HCT116 (cell line): ENCODE data around the gene POP5. TPM values are rescaled to one million over a fixed set of nuclear protein-coding genes. Genes with fewer than 3 reads are reported as not detected.

Source experiments
- ATAC-seq: fragments of 200-7000 bp; cut with Tn5 transposase; 2 replicates; pipeline ENCODE4 v1.9.1; 2020; ENCODE audit warnings: mild to moderate bottlenecking, moderate library complexity
- BruUV-seq: library from RNA; stranded (reverse); fragments of 400-500 nt; replicated peaks from 2 replicates; lab custom pipeline; 2021; lab: Mats Ljungman, UMichigan
- CTCF ChIA-PET: fragments of 300-600 bp; sonication (Branson Sonifier 250); formaldehyde crosslinking; loops from one replicate; lab custom pipeline; 2021; ENCODE audit warnings: antibody characterized with exemption; lab: Charles Lee
- POLR2A ChIA-PET: fragments of 300-600, 350-600 bp; sonication (Branson Sonifier 250); formaldehyde crosslinking; loops from one replicate; lab custom pipeline; 2021; ENCODE audit warnings: antibody characterized with exemption; lab: Charles Lee
- RAD21 ChIA-PET, 2 experiments: fragments of 300-600 bp; sonication (Branson Sonifier 250); formaldehyde crosslinking; loops; one replicate each; lab custom pipeline; 2023; ENCODE audit warnings: low total read pairs in 2 of 2; ENCODE audit not compliant: uncharacterized antibody in 2 of 2, unreplicated experiment in 2 of 2, low non-redundant PET in 1 of 2; lab: Charles Lee
- DNase-seq: peaks from one replicate; pipeline ENCODE4 v3.0.0-alpha.2; 2010; ENCODE audit warnings: low read depth, low spot score
- H2AFZ ChIP-seq: fragments of 200-600 bp; shearing (Covaris generic), sonication (generic); 2 replicates; pipeline ENCODE4 v1.6.1; 2017; ENCODE audit warnings: low read depth, mixed run types, mixed read lengths, antibody characterized with exemption, low read length; ENCODE audit not compliant: poor library complexity, severe bottlenecking
- H3K27ac ChIP-seq: 2 replicates; pipeline ENCODE4 v1.5.1; 2012; ENCODE audit warnings: low read depth, low read length
- H3K27me3 ChIP-seq: fragments of 200-600 bp; sonication (generic); 2 replicates; pipeline ENCODE4 v1.6.1; 2016; ENCODE audit warnings: mixed run types, low read length, mixed read lengths; ENCODE audit not compliant: insufficient read depth
- H3K36me3 ChIP-seq, 2 experiments: fragments of 200-500 bp in 1 of 2; fragments of 200-600 bp in 1 of 2; sonication (Bioruptor generic) in 1 of 2; sonication (generic) in 1 of 2; 2 replicates each; pipeline versions ENCODE4 v1.5.1 to v1.6.1; 2014 to 2016; ENCODE audit warnings: low read length in 2 of 2, inconsistent platforms in 1 of 2, mixed read lengths in 1 of 2, mixed run types in 1 of 2; ENCODE audit not compliant: insufficient read depth in 2 of 2, control insufficient read depth in 1 of 2
- H3K4me1 ChIP-seq, 2 experiments: fragments of 200-600 bp in 1 of 2; sonication (generic) in 1 of 2; 2 replicates each; pipeline versions ENCODE4 v1.5.1 to v1.6.1; 2012 to 2017; ENCODE audit warnings: low read length in 2 of 2, inconsistent platforms in 1 of 2, mild to moderate bottlenecking in 1 of 2, mixed read lengths in 1 of 2, mixed run types in 1 of 2, moderate library complexity in 1 of 2; ENCODE audit not compliant: insufficient read depth in 2 of 2, control insufficient read depth in 1 of 2
- H3K4me2 ChIP-seq: fragments of 200-600 bp; sonication (generic); 2 replicates; pipeline ENCODE4 v1.6.1; 2017; ENCODE audit warnings: mixed run types, low read length, mixed read lengths
- H3K4me3 ChIP-seq, 2 experiments: fragments of 200-600 bp in 1 of 2; sonication (generic) in 1 of 2; replicated peaks in 1 of 2; 2 replicates each; pipeline ENCODE4 v1.5.1; 2011 to 2016; ENCODE audit warnings: low read length in 2 of 2, control low read depth in 1 of 2, low read depth in 1 of 2, mild to moderate bottlenecking in 1 of 2, mixed read lengths in 1 of 2, mixed run types in 1 of 2
- H3K79me2 ChIP-seq: fragments of 200-600 bp; sonication (generic); 2 replicates; pipeline ENCODE4 v1.6.1; 2017; ENCODE audit warnings: mild to moderate bottlenecking, mixed run types, low read length, moderate library complexity, mixed read lengths; ENCODE audit not compliant: insufficient read depth
- H3K9ac ChIP-seq: fragments of 200-600 bp; sonication (generic); 2 replicates; pipeline ENCODE4 v1.6.1; 2016; ENCODE audit warnings: low read length, mixed read lengths
- H3K9me2 ChIP-seq: fragments of 200-600 bp; sonication (generic), shearing (Covaris generic); 2 replicates; pipeline ENCODE4 v1.6.1; 2017; ENCODE audit warnings: mixed run types, mild to moderate bottlenecking, moderate library complexity; ENCODE audit not compliant: insufficient read depth
- H3K9me3 ChIP-seq, 2 experiments: fragments of 200-500 bp in 1 of 2; fragments of 200-600 bp in 1 of 2; sonication (Bioruptor generic) in 1 of 2; sonication (generic) in 1 of 2; 2 replicates each; pipeline ENCODE4 v1.6.1; 2014 to 2017; ENCODE audit warnings: low read length in 2 of 2, mixed read lengths in 2 of 2, inconsistent platforms in 1 of 2, low read depth in 1 of 2, mild to moderate bottlenecking in 1 of 2, mixed run types in 1 of 2, moderate library complexity in 1 of 2; ENCODE audit not compliant: control insufficient read depth in 1 of 2, insufficient read depth in 1 of 2
- H4K20me1 ChIP-seq: fragments of 200-600 bp; sonication (generic), shearing (Covaris generic); 2 replicates; pipeline ENCODE4 v1.6.1; 2017; ENCODE audit warnings: mixed run types, mild to moderate bottlenecking, moderate library complexity; ENCODE audit not compliant: insufficient read depth
- CBX3 ChIP-seq: IDR thresholded peaks from 2 replicates; pipeline ENCODE4 v1.6.1; 2012; ENCODE audit warnings: low read depth
- ELF1 ChIP-seq: IDR thresholded peaks from 2 replicates; pipeline ENCODE4 v1.6.1; 2012; ENCODE audit warnings: low read depth, borderline replicate concordance
- EZH2phosphoT487 ChIP-seq: fragments of 200-600 bp; IDR thresholded peaks from 2 replicates; pipeline ENCODE4 v1.6.1; 2018; ENCODE audit warnings: antibody characterized with exemption, borderline replicate concordance
- JUND ChIP-seq: IDR thresholded peaks from 2 replicates; pipeline ENCODE4 v1.6.1; 2012
- RAD21 ChIP-seq: IDR thresholded peaks from 2 replicates; pipeline ENCODE4 v1.6.1; 2012; ENCODE audit warnings: low read depth, mild to moderate bottlenecking
- SP1 ChIP-seq: IDR thresholded peaks from 2 replicates; pipeline ENCODE4 v1.6.1; 2012; ENCODE audit warnings: low read depth
- TCF7L2 ChIP-seq: IDR thresholded peaks from 2 replicates; pipeline ENCODE4 v1.7.0; 2011; ENCODE audit warnings: borderline replicate concordance, inconsistent platforms; ENCODE audit not compliant: insufficient read depth, insufficient read length; ENCODE audit errors: extremely low read depth
- YY1 ChIP-seq: IDR thresholded peaks from 2 replicates; pipeline ENCODE4 v1.6.1; 2011; ENCODE audit warnings: low read length, low read depth, moderate library complexity, mild to moderate bottlenecking; ENCODE audit not compliant: insufficient replicate concordance; ENCODE audit errors: extremely low read depth
- intact Hi-C: fragments of 100-400 bp; cut with micrococcal nuclease; formaldehyde crosslinking; loops from 2 replicates; pipeline ENCODE4 v1.10.0; 2022
- total RNA-seq: library from RNA; stranded (reverse); gene quantifications from one replicate; pipeline ENCODE4 v1.2.1, GENCODE V29; 2021; ENCODE audit not compliant: unreplicated experiment
- TF ChIP-seq, protein P1 (sequence below): IDR thresholded peaks from 2 replicates; pipeline ENCODE4 v1.6.1; 2012; ENCODE audit warnings: low read depth
- TF ChIP-seq, protein P2 (sequence below): IDR thresholded peaks from 2 replicates; pipeline ENCODE4 v1.6.1; 2012
- TF ChIP-seq, protein P3 (sequence below), 3 experiments: fragments of 200-600 bp in 1 of 3; sonication (generic) in 1 of 3; IDR thresholded peaks in 2 of 3; conservative IDR thresholded peaks in 1 of 3; 2 replicates each; pipeline ENCODE4 v1.5.1; 2012 to 2017; ENCODE audit warnings: low read depth in 2 of 3, low read length in 2 of 3, antibody characterized with exemption in 1 of 3, borderline replicate concordance in 1 of 3, control low read depth in 1 of 3, mild to moderate bottlenecking in 1 of 3, mixed read lengths in 1 of 3, mixed run types in 1 of 3, moderate library complexity in 1 of 3; ENCODE audit not compliant: insufficient read depth in 1 of 3

POP5 gene
- total RNA-seq, 1 experiment from 2014 or later: 66.9 TPM

DNA sequence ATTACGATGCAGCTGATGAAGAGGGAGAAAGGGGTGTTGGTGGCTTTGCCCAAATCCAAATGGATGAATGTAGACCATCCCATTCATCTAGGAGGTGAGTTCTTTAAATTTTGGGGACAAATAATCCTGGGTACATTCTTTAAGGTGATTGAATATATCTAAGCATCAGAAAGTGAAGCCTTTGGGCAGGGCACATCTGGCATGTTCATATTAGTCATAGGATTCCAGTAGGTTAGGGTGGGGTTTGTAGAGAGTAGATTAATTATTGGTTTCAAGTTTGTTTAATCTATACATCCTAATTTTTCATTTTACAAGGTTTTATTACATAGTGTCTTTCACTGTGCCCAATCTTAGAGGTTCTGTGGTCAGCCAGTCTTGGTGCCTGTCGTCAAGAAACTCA is 23.6 kb downstream of the POP5 start:
- no peak overlapping the region for H3K4me3 ChIP-seq
- no peaks in the 10 kb centered on the region for H3K9me2 ChIP-seq
- H3K9me3 ChIP-seq: no peaks in the 10 kb centered on the region
- H3K27ac ChIP-seq: no peak overlapping the region
- ChIA-PET POLR2A (no interaction called here), CTCF (no interaction called here), RAD21 (no interaction called here)
- no peaks in the 10 kb centered on the region for H3K4me1 ChIP-seq
- intact Hi-C loops: no loop called here
- H3K4me2 ChIP-seq: no peak overlapping the region
- no TSS peak for BruUV-seq
- TF ChIP-seq, protein P1, sequence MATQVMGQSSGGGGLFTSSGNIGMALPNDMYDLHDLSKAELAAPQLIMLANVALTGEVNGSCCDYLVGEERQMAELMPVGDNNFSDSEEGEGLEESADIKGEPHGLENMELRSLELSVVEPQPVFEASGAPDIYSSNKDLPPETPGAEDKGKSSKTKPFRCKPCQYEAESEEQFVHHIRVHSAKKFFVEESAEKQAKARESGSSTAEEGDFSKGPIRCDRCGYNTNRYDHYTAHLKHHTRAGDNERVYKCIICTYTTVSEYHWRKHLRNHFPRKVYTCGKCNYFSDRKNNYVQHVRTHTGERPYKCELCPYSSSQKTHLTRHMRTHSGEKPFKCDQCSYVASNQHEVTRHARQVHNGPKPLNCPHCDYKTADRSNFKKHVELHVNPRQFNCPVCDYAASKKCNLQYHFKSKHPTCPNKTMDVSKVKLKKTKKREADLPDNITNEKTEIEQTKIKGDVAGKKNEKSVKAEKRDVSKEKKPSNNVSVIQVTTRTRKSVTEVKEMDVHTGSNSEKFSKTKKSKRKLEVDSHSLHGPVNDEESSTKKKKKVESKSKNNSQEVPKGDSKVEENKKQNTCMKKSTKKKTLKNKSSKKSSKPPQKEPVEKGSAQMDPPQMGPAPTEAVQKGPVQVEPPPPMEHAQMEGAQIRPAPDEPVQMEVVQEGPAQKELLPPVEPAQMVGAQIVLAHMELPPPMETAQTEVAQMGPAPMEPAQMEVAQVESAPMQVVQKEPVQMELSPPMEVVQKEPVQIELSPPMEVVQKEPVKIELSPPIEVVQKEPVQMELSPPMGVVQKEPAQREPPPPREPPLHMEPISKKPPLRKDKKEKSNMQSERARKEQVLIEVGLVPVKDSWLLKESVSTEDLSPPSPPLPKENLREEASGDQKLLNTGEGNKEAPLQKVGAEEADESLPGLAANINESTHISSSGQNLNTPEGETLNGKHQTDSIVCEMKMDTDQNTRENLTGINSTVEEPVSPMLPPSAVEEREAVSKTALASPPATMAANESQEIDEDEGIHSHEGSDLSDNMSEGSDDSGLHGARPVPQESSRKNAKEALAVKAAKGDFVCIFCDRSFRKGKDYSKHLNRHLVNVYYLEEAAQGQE: no peak
- TF ChIP-seq RAD21: no peak
- no peak for TF ChIP-seq YY1
- TF ChIP-seq EZH2phosphoT487: no peak
- TF ChIP-seq SP1: no peak
- TF ChIP-seq, protein P2, sequence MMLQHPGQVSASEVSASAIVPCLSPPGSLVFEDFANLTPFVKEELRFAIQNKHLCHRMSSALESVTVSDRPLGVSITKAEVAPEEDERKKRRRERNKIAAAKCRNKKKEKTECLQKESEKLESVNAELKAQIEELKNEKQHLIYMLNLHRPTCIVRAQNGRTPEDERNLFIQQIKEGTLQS: no peak
- TF ChIP-seq, protein P3, sequence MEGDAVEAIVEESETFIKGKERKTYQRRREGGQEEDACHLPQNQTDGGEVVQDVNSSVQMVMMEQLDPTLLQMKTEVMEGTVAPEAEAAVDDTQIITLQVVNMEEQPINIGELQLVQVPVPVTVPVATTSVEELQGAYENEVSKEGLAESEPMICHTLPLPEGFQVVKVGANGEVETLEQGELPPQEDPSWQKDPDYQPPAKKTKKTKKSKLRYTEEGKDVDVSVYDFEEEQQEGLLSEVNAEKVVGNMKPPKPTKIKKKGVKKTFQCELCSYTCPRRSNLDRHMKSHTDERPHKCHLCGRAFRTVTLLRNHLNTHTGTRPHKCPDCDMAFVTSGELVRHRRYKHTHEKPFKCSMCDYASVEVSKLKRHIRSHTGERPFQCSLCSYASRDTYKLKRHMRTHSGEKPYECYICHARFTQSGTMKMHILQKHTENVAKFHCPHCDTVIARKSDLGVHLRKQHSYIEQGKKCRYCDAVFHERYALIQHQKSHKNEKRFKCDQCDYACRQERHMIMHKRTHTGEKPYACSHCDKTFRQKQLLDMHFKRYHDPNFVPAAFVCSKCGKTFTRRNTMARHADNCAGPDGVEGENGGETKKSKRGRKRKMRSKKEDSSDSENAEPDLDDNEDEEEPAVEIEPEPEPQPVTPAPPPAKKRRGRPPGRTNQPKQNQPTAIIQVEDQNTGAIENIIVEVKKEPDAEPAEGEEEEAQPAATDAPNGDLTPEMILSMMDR (IDR thresholded peaks at IDR 0.05 in 2 of 3, conservative IDR thresholded peaks at IDR 0.05 in 1 of 3; ENCODE audit: borderline replicate concordance in 1 of 3, insufficient read depth in 1 of 3, low read depth in 2 of 3, low read length in 2 of 3): no peak
- no peak for TF ChIP-seq JUND
- TF ChIP-seq ELF1: no peak
- no peak for TF ChIP-seq CBX3
- no peak for TF ChIP-seq TCF7L2
- no peak for DNase-seq
- no peak for ATAC-seq
- H4K20me1 ChIP-seq: no peaks in the 10 kb centered on the region
- no peak overlapping the region for H2AFZ ChIP-seq
- H3K9ac ChIP-seq: no peak overlapping the region
- H3K36me3 ChIP-seq: peaks cover 39 to 42% of the 10 kb centered on the region in 2 experiments
- H3K79me2 ChIP-seq: peaks cover 13% of the 10 kb centered on the region
- H3K27me3 ChIP-seq: no peaks in the 10 kb centered on the region
